NOMO-1 treated with DMSO at 0.1 percent for 48 hours (cell line): ENCODE measurements around the gene FAM171A2.
"Not testable (repeated sequence)": the region's sequence is repeated elsewhere in the genome, so short reads cannot be mapped to it uniquely, and the experiment has no call there.

Experiments used
- DNase-seq: peaks from one replicate; lab custom pipeline; 2025; ENCODE audit not compliant: unreplicated experiment; lab: John Stamatoyannopoulos, UW

The FAM171A2 gene

DNA sequence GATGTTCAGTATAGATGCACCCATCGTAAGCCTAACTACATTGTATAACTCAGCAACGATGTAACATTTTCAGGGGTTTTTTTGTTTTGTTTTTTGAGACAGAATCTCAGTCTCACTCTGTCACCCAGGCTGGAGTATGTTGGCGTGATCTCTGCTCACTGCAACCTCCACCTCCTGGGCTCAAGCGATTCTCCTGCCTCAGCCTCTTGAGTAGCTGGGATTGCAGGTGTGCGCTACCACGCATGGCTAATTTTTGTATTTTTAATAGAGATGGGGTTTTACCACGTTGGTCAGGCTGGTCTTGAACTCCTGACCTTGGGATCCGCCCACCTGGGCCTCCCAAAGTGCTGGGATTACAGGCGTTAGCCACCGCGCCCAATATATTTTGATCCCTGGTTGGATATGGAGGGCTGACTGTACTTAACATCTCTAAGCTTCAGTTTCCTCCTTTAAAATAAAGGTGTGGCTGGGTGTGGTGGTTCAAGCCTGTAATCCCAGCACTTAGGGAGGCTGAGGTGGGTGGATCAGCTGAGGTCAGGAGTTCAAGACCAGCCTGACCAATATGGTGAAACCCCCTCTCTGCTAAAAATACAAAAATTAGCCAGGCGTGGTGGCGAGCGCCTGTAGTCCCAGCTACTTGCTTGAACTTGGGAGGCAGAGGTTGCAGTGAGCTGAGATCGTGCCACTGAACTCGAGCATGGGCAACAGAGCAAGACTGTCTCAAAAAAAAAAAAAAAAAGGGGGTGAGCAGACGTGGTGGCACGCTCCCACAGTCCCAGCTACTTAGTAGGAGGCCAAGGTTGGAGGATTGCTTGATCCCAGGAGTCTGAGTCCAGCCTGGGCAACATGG, 16.2 kb downstream of the FAM171A2 start:
- DNase-seq: not testable (repeated sequence)

DNA sequence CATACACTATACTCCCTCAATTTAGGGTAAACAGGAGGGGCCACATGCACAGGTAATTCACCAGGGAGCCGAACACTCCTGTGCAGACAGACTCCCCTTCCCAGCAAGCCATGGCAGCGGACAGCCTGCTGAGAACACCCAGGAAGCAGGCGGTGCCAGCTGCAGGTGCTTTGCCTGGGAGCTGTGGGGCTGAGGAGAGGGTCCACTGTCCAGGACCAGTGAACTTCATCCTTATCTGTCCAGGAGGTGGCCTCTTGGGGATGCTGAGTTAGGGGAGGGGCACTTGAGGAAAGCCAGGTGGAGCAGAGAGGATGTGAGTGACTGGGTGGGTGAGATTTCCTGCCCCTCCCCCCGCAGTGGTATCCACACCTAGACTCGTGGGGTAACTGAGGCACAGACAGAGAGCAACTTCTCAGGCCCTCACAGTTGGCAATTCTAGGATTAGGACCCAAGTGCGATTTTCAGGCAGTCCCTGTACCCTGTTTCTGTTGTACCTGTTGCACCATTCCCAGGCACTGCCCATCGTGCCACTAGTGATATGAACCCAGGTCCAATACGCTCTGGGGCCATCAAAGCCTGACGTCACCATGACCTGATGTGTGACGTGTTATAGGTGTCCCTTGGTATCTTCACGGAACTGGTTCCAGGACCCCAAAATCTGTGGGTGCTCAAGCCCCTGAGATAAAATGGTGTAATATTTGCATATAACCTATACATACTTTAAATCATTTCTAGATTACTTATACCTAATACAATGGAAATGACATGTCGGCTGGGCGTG, 17.4 kb downstream of the FAM171A2 start:
- DNase-seq: no peak

DNA sequence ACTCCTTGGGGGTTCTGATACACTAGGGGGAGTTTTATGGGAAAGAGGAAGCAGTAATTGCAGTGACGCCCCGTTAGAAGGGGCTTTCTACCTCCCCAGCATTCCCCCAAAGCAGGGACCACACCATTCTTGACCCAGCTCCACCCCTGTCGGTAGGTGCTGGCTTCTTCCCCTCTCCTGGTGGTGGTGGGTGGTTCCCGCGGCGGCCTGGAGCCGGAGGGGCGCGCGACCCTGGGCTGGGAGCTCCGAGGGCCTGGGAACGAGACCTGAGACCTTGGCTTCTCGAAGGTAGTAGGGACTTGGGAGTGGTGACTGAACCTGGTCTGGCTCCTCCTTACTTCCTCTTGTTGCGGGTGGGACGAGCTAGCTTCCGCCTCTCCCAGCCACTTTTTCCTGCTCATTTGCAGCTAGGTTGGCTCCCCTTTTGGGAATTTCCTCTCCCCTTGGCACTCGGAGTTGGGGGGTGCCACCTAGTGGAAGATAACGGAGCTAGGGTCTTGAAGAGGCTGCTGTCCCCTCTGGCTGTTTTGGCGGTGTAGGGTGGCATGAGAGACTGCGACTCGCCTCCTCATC, 18.1 kb downstream of the FAM171A2 start:
- DNase-seq: peak; percentile 37

DNA sequence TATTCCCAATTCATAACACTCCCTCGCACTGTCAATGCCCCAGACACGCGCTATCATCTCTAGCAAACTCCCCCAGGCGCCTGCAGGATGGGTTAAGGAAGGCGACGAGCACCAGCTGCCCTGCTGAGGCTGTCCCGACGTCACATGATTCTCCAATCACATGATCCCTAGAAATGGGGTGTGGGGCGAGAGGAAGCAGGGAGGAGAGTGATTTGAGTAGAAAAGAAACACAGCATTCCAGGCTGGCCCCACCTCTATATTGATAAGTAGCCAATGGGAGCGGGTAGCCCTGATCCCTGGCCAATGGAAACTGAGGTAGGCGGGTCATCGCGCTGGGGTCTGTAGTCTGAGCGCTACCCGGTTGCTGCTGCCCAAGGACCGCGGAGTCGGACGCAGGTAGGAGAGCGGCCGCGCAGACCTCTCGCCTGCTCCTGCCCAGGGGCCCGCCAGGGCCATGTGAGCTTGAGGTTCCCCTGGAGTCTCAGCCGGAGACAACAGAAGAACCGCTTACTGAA, 18.7 kb downstream of the FAM171A2 start, which contains the start of gene GRN:
GRN (plus strand) TSS at position 364 of the 515 bp plus-strand sequence. CDS start 3,863 bp downstream, outside the sequence.
- peak; percentile 98 for DNase-seq

DNA sequence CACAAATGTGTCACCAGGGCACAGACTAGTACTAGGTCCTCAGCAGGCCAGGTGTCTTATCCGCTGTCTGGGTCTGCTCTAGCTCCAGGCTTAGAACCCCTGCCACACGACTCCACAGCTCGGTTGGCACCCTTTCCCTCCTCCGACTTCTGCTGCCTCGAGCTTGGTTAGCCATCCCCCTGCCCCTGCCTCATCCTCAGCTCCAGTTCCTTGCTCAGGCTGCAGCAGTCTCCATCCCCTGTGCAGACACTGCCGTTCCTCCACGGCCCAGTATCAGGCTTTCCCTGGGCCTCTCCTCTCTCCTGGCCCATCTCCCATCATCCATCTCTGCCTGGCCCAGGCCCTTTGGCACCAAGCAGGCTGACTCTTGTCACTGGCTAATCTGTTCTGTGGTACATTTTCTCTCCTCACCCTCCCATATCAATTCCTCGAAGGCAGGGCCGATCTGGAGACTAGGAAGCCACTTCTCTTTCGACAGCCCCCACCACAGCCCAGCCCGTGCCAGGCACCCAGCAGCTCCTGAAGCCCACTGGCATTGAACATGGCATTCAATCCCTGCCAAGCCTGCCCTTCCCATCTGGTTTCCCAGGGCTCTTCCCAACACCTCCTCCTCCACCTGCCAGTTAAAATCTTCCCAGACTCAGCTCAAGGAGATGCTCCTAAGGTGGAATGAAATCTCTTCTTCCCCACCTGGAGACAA, 20.0 kb downstream of the FAM171A2 start:
- no peak for DNase-seq

DNA sequence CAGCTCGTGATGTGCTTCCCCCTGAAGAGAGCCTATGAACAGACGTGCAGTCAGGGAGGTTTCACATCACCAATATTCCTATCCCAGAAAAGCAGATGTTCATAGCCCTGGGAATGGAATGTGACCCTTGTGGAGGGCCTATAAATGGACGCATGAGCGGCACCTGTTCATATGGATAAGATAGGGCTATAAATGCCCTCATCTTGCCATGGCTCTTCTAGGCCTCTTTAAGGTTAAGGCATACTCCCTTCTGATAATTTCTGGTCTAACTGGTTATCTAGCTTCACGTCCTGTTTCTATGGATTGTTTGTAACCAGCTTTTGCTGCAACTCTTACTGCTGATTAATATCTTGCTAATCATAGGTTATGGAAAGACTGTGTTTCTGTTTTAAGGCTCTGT, 23.1 kb downstream of the FAM171A2 start:
- DNase-seq: not testable (repeated sequence)

DNA sequence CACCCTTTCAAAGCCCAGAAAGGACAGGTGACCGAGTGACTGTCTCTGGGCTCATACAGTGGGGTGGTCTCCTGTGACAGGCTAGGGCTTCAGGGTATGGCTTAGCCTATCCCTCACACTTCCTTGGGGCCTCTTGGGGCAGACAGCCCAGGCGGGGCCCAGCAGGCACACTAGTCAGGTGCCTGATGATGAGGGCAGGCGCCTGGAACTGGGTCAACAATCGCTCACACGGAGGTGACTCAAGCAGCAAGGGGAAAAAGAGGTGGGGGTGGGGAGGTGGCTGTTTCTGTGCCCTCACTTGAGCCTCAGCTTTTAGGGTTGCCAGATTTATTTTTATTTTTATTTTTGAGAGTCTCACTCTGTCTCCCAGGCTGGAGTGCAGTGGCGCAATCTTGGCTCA, 25.0 kb downstream of the FAM171A2 start:
- DNase-seq: peak; percentile 14

DNA sequence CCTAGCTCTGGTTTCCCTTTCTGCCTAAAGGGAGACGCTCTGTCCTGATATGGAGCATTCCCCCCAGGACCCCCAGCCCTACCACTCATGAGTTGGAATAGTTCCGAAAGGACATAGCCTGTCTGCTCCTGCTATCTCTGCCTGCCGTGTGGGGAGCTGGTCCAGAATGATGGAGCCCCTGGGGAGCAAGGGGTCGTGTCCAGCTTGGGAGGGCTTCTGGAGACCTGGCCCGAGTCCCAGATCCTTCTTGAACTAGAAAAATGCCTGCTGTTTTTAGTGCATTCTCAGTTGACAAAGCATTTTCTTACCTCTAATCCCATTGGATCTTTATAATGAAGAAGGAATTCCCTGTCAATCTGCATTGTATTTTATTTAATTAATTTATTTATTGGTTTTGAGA, 27.7 kb downstream of the FAM171A2 start:
- DNase-seq: no peak

DNA sequence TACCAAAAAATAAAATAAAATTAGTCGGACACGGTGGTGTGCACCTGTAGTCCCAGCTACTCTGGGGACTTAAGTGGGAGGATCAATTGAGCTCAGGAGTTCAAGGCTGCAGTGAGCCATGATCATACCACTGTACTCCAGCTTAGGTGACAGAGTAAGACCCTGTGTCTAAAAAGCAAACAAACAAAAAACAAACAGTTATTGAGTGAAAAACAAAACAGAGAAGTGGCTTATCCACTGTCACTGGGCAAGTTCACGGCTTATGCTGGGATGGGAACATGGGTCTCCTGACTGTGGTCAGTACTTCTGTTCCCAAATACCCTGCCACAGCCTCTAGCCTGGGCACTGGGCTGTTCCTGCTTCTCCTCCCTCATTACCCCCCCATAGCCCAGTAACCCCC, 28.1 kb downstream of the FAM171A2 start:
- no peak for DNase-seq

DNA sequence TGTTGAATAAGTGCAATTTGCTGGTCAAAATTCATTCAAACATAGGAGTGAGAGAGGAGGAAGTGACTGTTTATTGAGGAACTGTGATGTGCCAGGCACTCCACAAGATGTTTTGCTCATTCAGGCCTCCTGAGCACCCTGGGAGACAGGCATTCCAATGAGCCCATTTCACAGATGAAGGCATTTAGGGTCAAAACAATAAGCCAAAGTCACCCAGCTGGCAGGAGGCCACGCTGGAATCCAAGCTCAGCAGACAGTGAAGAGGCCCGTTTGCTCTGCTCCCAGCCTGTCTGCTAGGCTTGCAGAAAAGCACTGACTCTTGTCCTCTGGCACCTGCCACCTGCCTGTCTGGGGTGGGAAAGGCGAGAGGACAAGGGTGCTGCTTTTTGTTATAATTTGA, 28.9 kb downstream of the FAM171A2 start:
- peak; percentile 44 for DNase-seq

DNA sequence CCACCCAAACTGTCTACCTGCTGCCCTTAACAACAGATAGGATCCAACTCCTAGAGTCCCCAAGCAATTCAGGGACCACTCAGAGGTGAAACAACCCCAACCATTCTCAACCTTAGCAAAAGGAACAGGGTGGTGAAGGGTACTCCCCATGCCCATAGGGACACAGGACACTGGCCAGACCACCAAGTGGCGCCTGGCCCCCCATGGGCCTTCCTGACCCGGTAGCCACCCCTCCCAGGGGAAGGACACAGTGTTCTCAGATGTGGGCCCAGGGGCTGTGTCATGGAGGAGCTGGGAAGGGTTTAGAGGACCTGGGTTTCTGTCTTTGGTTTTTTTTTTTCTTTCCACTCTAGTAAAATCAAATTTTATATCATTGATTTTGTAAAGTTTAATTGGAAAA, 29.3 kb downstream of the FAM171A2 start:
- no peak for DNase-seq

DNA sequence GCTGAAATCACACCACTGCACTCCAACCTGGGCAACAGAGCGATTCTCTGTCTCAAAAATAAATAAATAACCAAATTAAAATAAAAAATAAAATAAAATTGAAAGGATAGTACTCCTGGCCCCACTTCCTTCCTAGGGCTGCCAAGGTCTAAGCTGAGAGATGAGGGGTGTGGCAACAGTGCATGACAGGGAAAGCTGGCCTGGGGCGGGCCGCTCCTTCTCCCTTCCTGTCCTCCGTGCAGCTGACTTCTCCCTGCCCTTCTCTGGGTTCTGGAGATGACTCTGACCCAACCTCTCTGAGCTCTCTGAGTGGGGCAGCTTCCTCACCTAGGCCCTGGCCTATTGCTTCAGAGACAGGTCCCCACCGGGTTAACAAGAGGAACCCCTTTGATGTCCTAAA, 30.3 kb downstream of the FAM171A2 start:
- DNase-seq: peak; percentile 38

DNA sequence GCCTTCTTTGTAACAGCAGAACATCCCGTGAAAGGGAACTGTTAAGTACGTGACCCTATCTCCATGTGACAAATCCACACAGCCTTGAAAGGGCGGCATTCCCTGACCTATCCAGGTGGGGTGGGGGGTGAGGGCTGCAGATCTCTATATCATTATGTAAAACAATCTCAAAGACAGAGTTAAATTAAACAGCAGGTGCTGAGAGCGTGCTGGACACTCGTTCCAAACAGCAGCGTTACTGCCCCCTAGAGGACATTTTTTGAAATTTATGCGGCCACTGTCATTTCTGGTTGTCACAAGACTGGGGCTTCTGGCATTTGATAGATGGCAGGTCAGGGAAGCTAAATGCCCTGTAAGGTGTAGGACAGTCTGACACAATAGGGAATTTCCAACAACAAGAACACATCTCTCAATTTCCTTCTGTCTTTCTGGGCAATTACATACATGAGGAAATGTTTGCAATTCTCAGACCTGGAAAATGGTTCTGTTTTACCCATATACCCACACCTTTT, 32.3 kb downstream of the FAM171A2 start:
- DNase-seq: peak; percentile 78

DNA sequence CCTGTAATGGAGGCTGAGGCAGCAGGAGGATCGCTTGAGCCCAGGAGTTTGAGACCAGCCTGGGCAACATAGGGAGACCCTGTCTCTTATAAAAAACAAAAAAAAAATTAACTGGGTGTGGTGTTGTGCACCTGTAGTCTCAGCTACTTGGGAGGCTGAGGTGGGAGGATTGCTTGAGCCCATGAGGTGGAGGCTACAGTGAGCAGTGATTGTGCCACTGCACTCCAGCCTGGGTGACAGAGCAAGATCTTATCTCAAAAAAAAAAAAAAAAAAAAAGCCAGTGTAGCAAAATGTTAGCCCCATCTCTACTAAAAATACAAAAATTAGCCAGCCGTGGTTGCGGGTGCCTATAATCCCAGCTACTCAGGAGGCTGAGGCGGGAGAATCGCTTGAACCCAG, 33.4 kb downstream of the FAM171A2 start:
- DNase-seq: not testable (repeated sequence)

DNA sequence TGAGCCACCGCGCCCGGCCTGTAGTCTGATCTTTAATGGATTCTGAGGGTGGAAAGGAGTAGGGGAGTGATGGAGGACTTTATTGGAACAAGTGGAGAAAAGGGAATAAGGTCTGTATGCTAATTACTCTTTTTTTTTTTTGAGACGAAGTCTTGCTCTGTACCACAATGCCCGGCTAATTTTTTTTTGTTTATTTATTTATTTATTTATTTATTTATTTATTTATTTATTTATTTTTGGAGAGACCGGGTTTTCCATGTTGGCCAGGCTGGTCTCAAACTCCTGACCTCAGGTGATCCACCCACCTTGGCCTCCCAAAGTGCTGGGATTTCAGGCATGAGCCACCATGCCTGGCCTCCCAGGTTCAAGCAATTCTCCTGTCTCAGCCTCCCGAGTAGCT, 34.1 kb downstream of the FAM171A2 start:
- not testable (repeated sequence) for DNase-seq

DNA sequence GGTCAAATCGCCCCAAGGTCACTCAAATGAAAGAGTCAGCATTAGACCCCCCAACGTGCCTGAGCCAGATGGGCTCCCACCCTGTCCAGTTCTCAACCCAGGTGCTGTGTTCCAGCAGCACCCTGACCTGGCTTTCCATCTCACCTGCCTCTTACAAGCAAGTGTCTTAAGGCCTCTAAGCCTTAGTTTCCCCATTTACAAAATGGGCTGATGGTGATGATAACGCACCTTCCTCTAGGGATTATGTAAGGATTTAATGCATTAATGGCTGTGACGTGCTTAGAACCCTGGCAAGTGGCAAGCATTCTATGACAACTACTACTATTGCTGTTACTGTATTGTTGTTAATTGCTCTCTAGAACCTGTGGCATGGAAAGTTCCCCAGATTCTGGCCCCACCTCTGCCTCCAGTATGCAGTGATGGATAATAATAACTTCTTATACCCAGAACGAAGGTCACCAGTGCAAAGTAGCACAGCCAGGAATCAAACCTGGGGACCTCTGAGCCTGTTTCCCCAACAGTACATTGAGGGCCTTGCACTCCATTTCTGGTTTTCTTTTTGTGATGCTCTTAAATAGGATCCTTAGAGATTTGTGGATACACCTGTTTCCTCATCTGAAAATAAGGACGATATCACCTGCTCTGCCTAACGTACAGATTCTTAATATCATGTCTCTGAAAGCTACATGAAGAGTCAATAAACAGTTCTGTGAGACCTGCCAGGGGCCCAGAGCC, 35.8 kb downstream of the FAM171A2 start:
- no peak for DNase-seq

DNA sequence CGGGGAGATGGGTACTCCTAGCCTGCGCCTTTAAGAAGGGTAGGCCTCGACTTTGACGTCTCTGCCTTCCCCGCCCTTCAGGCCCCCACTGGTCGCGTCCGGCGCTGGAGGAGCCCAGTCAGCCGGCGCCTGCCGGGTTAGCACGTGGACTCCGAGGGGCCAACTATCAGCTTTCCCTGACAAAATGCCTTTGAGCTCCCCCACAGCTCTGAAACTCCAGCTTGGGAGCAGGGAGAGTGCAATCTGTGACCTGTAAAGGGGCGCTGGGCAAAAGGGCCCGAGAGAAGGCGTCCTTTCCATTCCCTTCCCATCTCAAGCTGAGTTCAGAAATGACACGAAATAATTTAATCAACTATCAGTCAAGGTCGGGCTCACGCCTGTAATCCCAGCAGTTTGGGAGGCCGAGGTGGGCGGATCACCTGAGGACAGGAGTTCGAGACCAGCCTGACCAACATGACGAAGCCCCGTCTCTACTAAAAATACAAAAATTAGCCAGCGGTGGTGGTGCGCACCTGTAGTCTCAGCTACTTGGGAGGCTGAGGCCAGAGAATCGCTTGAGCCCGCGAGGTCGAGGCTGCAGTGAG, 36.7 kb downstream of the FAM171A2 start:
- DNase-seq: peak; percentile 98

DNA sequence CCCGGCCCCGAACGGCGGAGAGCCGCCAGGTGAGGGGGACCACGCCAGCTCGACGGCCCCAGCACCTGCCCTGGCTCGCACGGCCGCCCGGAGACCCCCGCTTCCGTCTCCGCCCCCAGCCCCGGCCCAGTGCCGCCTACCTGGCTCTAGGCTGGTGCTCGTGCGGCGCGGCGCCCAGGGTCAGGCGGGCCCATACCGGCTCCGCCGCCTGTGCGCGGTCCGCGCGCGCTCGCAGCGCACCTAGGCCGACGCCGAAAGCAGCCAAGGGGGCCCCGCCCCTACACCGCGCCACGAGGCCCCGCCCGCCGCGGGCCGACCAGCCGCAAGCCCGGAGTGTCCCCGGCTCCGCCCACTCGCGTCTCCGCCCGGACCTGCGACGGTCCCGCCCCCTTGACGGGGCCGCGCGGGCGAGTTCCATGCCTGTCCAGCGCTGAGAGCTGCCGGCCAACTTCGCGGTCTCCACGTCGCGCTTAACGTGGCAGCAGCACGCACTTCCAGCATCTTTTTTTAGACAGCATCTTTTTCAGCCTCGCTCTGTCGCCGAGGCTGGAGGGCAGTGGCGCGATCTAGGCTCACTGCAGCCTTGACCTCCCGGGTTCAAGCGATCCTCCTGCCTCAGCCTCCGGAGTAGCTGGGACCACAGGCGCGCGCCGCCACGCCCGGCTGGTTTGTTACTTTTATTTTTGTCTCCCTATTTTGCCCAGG, 38.9 kb downstream of the FAM171A2 start, which contains the start of gene SLC25A39:
SLC25A39 (minus strand) TSS at position 253 of the 705 bp plus-strand sequence. CDS start 1,261 bp downstream, outside the sequence.
- peak; percentile 88 for DNase-seq

DNA sequence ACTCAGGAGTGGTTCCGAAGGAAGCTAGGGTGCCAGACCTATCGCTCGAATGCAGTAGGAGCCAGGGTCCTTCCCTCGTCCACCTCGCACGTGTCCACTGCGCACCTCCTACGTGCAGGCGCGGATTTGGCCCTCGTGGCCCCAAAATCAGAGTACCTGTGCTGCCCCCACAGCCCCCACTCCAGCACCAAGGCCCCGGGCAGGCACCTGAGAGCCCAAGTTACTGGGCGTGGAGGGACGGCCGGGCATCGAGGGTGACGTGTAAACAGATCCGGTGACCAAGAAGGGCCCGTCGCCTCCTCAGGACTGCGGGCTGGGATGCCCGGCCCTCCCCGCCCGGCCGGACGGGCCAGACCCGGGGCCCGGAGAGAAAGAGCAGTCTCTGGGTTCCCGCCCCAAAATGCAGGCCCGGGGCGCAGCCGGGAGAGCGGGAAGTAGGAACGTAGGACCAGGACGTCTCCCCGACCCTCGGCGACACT, 39.5 kb downstream of the FAM171A2 start:
- no peak for DNase-seq
